Measurements from ENCODE around the gene PANK4.
A peak's percentile ranks its signal among the peaks of the same experiment; 100 is the strongest.

PANK4 gene

GRCh38 chr1:2546515-2547209 lies 20.3 kb upstream of the PANK4 start:
- no peak for TF ChIP-seq CTCF (conservative IDR thresholded peaks at IDR 0.05; ENCODE audit: control insufficient read depth, insufficient read depth, low read depth, low read length)
- peak; percentile 55 for DNase-seq (ENCODE audit: low read depth)
- H3K4me3 ChIP-seq (ENCODE audit: control insufficient read depth, low read depth, low read length): peak overlapping the region; percentile 41

GRCh38 chr1:2545754-2546514 lies 19.5 kb upstream of the PANK4 start:
- DNase-seq (ENCODE audit: low read depth): peak; percentile 58
- peak overlapping the region; percentile 41 for H3K4me3 ChIP-seq (ENCODE audit: control insufficient read depth, low read depth, low read length)
- TF ChIP-seq CTCF (conservative IDR thresholded peaks at IDR 0.05; ENCODE audit: control insufficient read depth, insufficient read depth, low read depth, low read length): no peak

- no peak for DNase-seq (ENCODE audit: low read depth)
- no peak overlapping the region for H3K4me3 ChIP-seq (ENCODE audit: control insufficient read depth, low read depth, low read length)
- TF ChIP-seq CTCF (conservative IDR thresholded peaks at IDR 0.05; ENCODE audit: control insufficient read depth, insufficient read depth, low read depth, low read length): no peak
Measured at GRCh38 chr1:2544875-2545640, 18.7 kb upstream of the PANK4 start.

- TF ChIP-seq CTCF (conservative IDR thresholded peaks at IDR 0.05; ENCODE audit: control insufficient read depth, insufficient read depth, low read depth, low read length): no peak
- no peak overlapping the region for H3K4me3 ChIP-seq (ENCODE audit: control insufficient read depth, low read depth, low read length)
- DNase-seq (ENCODE audit: low read depth): no peak
Measured at GRCh38 chr1:2544093-2544874, 17.9 kb upstream of the PANK4 start.

- no peak overlapping the region for H3K4me3 ChIP-seq (ENCODE audit: control insufficient read depth, low read depth, low read length)
- DNase-seq (ENCODE audit: low read depth): no peak
- TF ChIP-seq CTCF (conservative IDR thresholded peaks at IDR 0.05; ENCODE audit: control insufficient read depth, insufficient read depth, low read depth, low read length): no peak
Measured at GRCh38 chr1:2543543-2544092, 17.2 kb upstream of the PANK4 start.
